Right forelimb (tissue), 1 donor: ENCODE measurements around the gene IGF2BP3.

Source experiments
- DNase-seq: peaks from one replicate; pipeline ENCODE4 v3.0.0-alpha.2; 2018

The IGF2BP3 gene

GRCh38 chr7:23372611-23373010 lies 97.7 kb downstream of the IGF2BP3 start:
- DNase-seq, result no peak

- DNase-seq, result no peak
These were observed 98.6 kb downstream of the IGF2BP3 start for GRCh38 chr7:23371654-23372053.

GRCh38 chr7:23369695-23370404 lies 100.4 kb downstream of the IGF2BP3 start:
- no peak for DNase-seq

GRCh38 chr7:23369100-23369499 lies 101.2 kb downstream of the IGF2BP3 start:
- no peak for DNase-seq

GRCh38 chr7:23358152-23358674 lies 112.1 kb downstream of the IGF2BP3 start:
- DNase-seq, result no peak

GRCh38 chr7:23357190-23358093 lies 112.8 kb downstream of the IGF2BP3 start:
- no peak for DNase-seq

- DNase-seq, result no peak
These were observed 113.6 kb downstream of the IGF2BP3 start for GRCh38 chr7:23356726-23357125.

- no peak for DNase-seq
These were observed 114.1 kb downstream of the IGF2BP3 start for GRCh38 chr7:23356168-23356567.

GRCh38 chr7:23353172-23353571 lies 117.1 kb downstream of the IGF2BP3 start:
- DNase-seq, result no peak

- DNase-seq, result no peak
These were observed 119.8 kb downstream of the IGF2BP3 start for GRCh38 chr7:23350466-23350865.

GRCh38 chr7:23349484-23350157 lies 120.7 kb downstream of the IGF2BP3 start:
- no peak for DNase-seq

GRCh38 chr7:23347682-23348180 lies 122.6 kb downstream of the IGF2BP3 start:
- DNase-seq, result no peak

- DNase-seq, result no peak
These were observed 123.1 kb downstream of the IGF2BP3 start for GRCh38 chr7:23347033-23347681.

GRCh38 chr7:23346316-23346715 lies 124.0 kb downstream of the IGF2BP3 start:
- DNase-seq, result no peak

GRCh38 chr7:23345601-23346000 lies 124.7 kb downstream of the IGF2BP3 start:
- no peak for DNase-seq

- no peak for DNase-seq
These were observed 126.3 kb downstream of the IGF2BP3 start for GRCh38 chr7:23343806-23344475.

GRCh38 chr7:23343102-23343501 lies 127.2 kb downstream of the IGF2BP3 start:
- DNase-seq, result no peak

GRCh38 chr7:23341846-23342598 lies 128.3 kb downstream of the IGF2BP3 start:
- DNase-seq, result no peak

GRCh38 chr7:23338863-23339262 lies 131.4 kb downstream of the IGF2BP3 start:
- no peak for DNase-seq

- no peak for DNase-seq
These were observed 131.9 kb downstream of the IGF2BP3 start for GRCh38 chr7:23338439-23338838.

- no peak for DNase-seq
These were observed 132.9 kb downstream of the IGF2BP3 start for GRCh38 chr7:23337374-23337773.
